GM19043 (cell line): ENCODE data around the gene DEFB131B.
"Not testable (repeated sequence)": the region's sequence is repeated elsewhere in the genome, so short reads cannot be mapped to it uniquely, and the experiment has no call there.

Experiments
- ATAC-seq: cut with Tn5 transposase; IDR thresholded peaks from one replicate; pipeline ENCODE4 v1.9.1; 2021; ENCODE audit warnings: low read depth; ENCODE audit not compliant: unreplicated experiment

The DEFB131B gene

GRCh38 chr11:71910775-71911174 lies 32.5 kb downstream of the DEFB131B start:
- ATAC-seq = not testable (repeated sequence)

DNA sequence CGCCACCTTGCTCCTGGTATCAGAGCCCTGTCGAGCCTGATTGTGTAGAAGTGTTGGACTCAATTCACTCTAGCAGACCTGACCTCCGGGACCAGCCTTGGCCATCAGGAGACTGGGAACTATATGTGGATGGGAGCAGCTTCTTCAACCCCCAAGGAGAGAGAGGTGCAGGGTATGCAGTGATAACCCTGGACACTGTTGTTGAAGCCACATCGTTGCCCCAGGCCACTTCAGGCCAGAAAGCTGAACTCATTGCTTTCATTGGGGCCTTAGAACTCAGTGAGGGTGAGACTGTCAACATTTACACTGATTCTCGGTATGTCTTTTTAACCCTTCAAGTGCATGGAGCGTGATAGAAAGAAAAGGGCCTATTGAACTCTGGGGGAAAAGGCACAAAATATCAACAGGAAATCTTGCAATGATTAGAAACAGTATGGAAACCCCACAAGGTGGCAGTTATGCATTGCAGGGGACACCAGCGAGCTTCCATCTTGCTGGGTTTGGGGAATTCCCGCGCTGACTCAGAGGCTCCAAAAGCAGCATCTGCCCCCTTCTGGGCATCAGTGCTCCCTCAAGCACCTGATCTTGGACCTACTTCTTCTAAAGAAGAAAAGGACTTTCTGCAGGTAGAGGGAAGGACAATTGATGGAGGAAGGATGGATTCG lies 33.2 kb downstream of the DEFB131B start:
- ATAC-seq = not testable (repeated sequence)

DNA sequence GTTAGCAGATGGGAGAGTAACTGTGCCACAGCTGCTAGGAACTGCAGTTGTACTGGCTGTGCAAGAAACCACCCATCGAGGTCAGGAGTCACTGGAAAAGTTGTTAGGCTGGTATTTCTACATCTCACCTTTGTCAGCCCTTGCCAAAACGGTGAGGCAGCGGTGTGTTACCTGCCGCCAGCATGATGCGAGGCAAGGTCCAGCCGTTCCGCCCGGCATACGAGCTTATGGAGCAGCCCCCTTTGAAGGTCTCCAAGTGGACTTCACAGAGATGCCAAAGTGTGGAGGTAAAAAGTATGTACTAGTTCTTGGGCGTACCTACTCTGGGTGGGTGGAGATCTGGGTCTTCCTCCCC lies 33.7 kb downstream of the DEFB131B start:
- ATAC-seq = not testable (repeated sequence)

DNA sequence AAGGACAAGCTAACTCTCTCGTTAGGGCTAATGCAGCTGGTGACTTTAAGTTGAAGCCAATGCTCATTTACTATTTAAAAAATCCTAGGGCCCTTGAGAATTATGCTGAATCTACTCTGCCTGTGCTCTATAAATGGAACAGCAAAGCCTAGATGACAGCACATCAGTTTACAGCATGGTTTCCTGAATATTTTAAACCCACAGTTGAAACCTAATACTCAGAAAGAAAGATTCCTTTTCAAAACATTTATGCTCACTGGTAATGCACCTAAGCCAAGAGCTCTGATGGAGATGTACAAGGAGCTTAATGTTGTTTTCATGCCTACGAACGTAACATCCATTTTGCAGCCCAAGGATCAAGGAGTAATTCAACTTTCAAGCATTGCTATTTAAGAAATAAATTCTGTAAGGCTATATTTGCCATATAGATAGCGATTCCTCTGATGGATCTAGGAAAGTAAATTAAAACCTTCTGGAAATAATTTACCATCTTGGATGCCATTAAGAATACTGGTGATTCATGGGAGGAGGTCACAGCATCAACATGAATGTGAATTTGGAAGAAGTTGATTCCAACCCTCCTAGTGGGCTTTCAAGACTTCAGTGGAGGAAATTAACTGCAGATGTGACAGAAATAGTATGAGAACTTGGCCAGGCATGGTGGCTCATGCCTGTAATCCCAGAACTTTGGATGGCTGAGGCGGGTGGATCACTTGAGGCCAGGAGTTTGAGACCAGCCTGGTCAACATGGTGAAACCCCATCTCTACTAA lies 35.7 kb downstream of the DEFB131B start:
- no peak for ATAC-seq

DNA sequence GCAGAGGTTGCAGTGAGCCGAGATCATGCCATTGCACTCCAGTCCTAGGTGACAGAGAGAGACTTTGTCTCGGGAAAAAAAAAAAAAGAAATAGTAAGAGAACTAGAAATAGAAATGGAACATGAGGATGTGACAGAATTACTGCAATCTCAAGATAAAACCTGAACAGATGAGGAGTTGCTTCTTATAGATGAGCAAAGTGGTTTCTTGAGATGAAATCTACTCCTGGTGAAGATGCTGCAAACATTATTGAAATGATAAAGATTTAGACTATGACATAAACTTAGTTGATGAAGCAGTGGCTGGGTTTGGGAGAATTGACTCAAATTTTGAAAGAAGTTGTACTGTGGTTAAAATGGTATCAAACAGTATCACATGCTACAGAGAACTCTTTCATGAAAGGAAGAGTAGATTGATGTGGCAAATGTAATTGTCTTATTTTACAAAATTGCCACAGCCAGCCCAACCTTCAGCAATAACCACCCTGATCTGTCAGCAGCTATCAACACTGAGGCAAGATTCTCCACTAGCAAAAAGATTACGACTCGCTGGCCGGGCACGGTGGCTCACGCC lies 36.5 kb downstream of the DEFB131B start:
- ATAC-seq = no peak

GRCh38 chr11:71917646-71918140 lies 39.4 kb downstream of the DEFB131B start:
- ATAC-seq = no peak

DNA sequence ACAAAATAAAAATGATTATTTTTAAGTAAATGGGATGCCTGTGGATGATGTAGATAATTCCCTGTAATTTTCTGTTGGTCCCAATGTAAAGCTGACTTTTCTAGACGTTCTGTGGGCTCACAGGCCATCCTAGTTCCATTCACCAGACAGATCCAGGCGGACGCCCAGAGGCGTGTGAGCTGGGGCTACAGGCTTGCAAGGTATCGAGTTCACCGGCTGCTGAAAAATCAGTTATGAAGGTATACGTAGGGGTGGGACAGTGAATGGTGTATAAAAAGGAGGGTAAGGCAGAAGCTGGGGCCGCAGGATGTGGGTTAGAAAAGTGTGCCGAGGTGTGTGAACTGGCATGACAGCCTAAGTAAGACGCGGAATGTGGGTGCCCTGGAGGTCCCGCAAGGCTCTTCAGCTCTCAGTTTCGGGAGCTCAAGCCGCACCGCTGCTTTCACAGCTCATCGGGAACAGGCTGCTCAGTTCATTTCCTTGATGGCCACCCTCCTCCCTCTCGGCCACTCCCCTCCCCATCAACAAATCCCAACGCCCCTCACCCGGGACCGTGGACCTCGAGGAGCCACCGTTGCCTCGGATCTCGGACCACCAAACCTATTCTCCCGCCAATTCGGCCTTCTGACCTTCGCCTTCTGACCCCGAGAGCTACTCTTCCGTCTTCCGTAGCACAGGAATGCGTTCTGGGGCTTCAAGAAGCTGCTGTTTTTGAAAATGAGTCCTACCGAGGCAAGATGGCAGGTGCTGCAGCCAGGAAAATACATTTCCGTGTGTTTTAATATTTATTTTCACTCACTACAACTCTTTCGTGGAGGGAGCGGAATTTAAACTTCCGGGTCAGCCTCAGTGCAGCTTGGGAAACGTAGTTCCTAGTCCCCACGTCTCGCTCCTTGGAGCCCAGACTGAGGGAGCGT lies 49.8 kb downstream of the DEFB131B start, which contains the start of gene XNDC1N:
Gene XNDC1N, minus strand, starts transcription at position 775 of the 917 bp plus-strand sequence. CDS start 5,241 bp downstream, outside the sequence.
- peak; percentile 58 for ATAC-seq

- ATAC-seq = peak; percentile 75
Observed at GRCh38 chr11:71928737-71929443, 50.6 kb downstream of the DEFB131B start, which contains the start of gene RNF121. TSS of gene RNF121 (plus strand) at chr11:71929046. CDS start at chr11:71929062, 16 bp downstream.

DNA sequence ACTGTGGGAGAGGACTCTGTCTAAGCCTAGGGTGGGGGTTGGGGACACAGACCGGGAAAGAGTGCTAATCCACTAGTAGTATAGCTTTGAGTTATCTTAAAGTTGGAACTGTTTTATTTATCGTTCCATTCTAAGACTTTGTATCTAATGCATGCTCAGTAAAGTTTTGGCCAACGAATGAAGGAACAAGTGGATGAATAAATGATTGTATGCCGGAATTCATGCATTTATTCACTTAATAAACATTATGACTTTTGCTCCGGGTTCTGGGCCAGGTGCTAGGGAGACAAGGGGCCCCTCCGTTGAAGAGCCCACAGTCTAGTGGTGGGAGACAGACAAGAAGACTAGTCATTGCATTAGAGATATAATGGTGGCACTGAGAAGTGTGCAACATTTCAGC lies 51.2 kb downstream of the DEFB131B start:
- no peak for ATAC-seq

GRCh38 chr11:71930556-71931244 lies 52.4 kb downstream of the DEFB131B start:
- ATAC-seq = no peak

DNA sequence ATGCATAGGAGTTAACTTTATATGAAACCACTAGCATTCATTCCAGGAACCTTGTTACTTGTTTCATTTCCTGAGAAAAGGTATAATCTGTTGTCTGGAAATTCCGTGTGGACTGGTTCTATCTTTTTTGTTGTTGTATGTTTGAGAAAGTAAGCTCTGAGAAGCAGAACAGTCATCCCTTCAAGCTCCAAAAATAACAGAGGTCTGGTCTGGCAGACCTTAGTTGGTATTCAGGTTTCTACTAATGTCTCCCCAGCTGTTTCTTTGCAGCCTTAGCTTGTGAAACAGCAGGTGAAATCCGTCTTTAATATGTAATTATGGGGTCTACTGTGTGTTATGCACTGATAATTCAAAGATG lies 53.0 kb downstream of the DEFB131B start:
- ATAC-seq = no peak

- ATAC-seq = no peak
Observed at GRCh38 chr11:71933141-71933933, 55.1 kb downstream of the DEFB131B start.
